ENCODE data around the gene VCP.
A peak's percentile ranks its signal among the peaks of the same experiment; 100 is the strongest.

VCP gene

DNA sequence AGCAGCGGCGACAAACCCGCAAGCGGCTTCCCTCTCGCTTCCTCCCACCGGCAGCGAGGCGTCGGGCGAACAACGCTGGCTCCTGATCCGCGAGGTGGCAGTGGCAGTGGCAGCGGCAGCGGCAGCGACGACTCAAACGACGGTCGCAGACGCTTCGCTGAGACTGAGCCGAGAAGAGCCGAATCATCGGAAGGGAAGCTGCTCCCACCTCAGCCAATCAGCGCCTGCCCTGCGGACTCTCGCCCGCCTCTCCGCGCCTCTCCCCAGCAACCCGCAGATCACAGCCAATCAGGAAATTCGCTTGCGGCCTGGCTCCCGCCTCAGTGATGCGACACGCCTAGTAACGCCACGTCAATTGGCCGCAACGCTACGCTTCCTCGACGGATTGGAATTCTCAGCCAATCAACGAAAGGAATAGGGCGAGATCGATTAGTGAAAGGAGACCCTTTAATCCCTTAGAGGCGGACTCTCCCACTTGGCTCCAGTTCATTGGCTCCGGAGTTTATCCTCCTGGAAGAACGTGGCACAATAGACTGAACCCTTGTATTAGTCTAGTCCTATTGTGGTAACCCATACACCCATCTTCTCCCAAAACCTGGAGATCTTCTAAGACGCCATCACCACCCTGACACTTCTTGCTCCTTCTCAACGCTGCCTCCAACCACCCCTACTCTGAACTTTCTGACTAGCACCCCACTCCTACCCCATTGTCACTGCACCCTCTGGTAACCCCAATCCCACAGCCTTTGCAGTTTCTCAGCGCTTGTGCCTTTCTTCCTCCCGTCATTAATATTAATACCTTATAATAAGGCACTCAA, at the start of gene VCP:
TSS of gene VCP (minus strand) at position 165 of the 818 bp plus-strand sequence. CDS start 272 bp downstream, outside the sequence.
- no peak for TF ChIP-seq CTCF (IDR thresholded peaks at IDR 0.05; ENCODE audit: low read depth, low read length)
- H3K4me3 ChIP-seq (ENCODE audit: low read depth, low read length), result peak within 1 kb of the TSS; percentile 78

GRCh38 chr9:35116898-35117551, 44.6 kb upstream of the VCP start:
- peak overlapping the region; percentile 74 for H3K4me3 ChIP-seq (ENCODE audit: low read depth, low read length)
- peak; percentile 88 for TF ChIP-seq CTCF (IDR thresholded peaks at IDR 0.05; ENCODE audit: low read depth, low read length)

GRCh38 chr9:35116539-35116897, 44.1 kb upstream of the VCP start:
- peak overlapping the region; percentile 74 for H3K4me3 ChIP-seq (ENCODE audit: low read depth, low read length)

DNA sequence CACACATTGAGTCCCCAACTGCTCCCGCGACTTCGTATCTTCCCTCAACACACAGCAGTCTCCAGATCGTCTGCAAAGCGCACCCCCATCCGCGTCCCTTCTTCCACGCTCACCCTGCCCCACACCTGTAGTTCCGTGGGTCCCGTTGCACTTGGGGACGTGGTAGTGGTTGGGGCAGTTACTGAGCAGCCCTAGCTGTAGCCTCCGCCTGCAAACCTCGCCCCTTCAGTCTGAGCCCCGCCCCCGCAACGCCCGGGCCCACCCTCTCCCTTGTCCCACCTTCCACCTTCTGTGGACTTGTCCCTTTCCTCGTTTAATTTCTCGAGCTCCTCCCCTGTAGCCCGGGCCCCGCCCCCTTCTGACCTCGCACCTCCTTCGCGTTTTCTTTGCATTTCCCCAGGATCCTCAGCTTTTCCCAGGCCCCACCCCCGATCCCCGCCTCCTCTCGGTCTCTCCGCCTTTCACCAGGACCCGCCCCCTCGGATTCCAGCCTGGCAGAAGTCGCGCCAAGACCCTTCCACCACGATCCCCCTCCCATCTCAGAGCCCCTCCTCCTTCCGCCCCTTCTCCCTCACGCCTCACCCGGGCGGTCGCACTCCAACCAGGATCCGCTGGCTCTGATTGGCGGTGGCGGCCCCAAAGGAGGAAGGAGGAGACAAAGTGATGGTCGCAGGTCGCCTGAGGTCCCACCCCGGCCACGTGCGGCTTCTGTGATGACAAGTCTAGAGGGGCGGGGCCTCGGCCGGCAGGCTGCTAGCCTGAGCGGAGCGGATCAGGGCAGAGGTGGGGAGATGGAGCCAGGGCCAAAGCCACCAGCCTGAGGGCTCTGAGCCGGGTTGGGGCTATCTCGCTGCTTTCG, 43.5 kb upstream of the VCP start, which contains the start of gene ATOSB:
TSS of gene ATOSB (minus strand) at position 183 of the 859 bp plus-strand sequence. CDS start 7,588 bp downstream, outside the sequence.
- H3K4me3 ChIP-seq (ENCODE audit: low read depth, low read length), result peak within 1 kb of the TSS; percentile 74
- TF ChIP-seq CTCF (IDR thresholded peaks at IDR 0.05; ENCODE audit: low read depth, low read length), result no peak

More at GRCh38 chr9:35116539-35116897, 44.1 kb upstream of the VCP start:
- TF ChIP-seq CTCF (IDR thresholded peaks at IDR 0.05; ENCODE audit: low read depth, low read length), result no peak

DNA sequence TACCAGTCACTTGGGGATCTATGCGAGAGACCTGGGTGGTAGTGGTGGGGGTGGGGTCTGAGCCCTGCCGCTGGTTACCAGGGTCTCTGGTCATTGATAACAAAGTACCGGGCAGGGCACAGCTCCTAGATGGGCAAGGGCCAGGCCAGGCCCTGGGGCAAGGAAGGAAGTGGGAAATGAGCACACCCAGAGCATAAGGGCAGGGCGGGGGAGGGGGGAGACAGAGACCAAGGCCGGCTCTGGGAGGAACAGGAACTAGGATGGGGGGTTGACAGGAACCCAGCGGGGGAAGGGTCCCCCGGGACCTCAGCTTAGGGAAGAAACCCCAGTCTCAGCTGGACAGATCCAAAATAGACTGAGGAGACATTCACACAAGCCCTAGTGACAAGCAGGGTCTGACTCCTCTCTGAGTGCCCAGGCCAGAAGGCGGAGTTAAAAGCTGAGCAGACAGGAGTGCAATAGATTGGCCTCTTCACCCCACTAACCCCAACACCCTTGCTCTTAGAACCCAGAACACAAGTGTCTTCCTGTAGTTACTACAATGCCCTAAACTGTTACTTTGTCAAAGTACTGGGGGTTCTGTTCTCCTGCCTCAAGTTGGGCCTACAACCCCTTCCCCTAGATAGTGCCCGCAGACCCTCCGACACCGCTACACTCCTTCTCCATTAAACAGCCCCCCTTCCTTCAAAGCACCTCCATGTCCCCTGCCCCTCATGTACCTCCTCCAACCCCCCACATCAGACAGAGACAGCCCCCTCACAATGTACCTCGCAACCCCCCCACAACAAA, 42.6 kb upstream of the VCP start:
- TF ChIP-seq CTCF (IDR thresholded peaks at IDR 0.05; ENCODE audit: low read depth, low read length), result no peak
- H3K4me3 ChIP-seq (ENCODE audit: low read depth, low read length), result peak overlapping the region; percentile 74

- H3K4me3 ChIP-seq (ENCODE audit: low read depth, low read length), result peak overlapping the region; percentile 74
- no peak for TF ChIP-seq CTCF (IDR thresholded peaks at IDR 0.05; ENCODE audit: low read depth, low read length)
Measured at GRCh38 chr9:35114113-35114839, 41.9 kb upstream of the VCP start.

Data from WI38 (cell line).